Sigmoid colon (tissue), 7 donors: Measurements from ENCODE around the gene KLHL29. TPM values are rescaled to one million over a fixed set of nuclear protein-coding genes. Genes with fewer than 3 reads are reported as not detected.

ENCODE experiments used
- DNase-seq: peaks from one replicate; pipeline ENCODE4 v3.0.0-alpha.2; 2019
- H3K27ac ChIP-seq, 4 donors: fragments of 200-600 bp; sonication (generic); one replicate each; pipeline ENCODE4 v1.5.1; 2016 to 2019; ENCODE audit warnings: mild to moderate bottlenecking in 1 of 4
- H3K27me3 ChIP-seq, 3 donors: fragments of 200-600 bp; sonication (generic); one replicate each; pipeline ENCODE4 v1.5.1; 2019; ENCODE audit warnings: mild to moderate bottlenecking in 1 of 3
- H3K36me3 ChIP-seq, 4 donors: fragments of 200-600 bp; sonication (generic); one replicate each; pipeline ENCODE4 v1.5.1; 2016 to 2019
- H3K4me1 ChIP-seq, 4 donors: fragments of 200-600 bp; sonication (generic); one replicate each; pipeline ENCODE4 v1.5.1; 2017 to 2019
- H3K4me3 ChIP-seq, 4 donors: fragments of 200-600 bp; sonication (generic); one replicate each; pipeline ENCODE4 v1.5.1; 2017 to 2019; ENCODE audit warnings: mild to moderate bottlenecking in 2 of 4, moderate library complexity in 1 of 4
- H3K9me3 ChIP-seq, 4 donors: fragments of 200-600 bp in 3 of 4; sonication (generic) in 3 of 4; one replicate each; pipeline versions ENCODE4 v1.5.1 to v1.6.1; 2013 to 2019
- EP300 ChIP-seq, 4 donors: sonication (generic); formaldehyde crosslinking; IDR thresholded peaks; one replicate each; pipeline ENCODE4 v1.6.1; 2017; ENCODE audit warnings: antibody characterized with exemption in 4 of 4
- POLR2A ChIP-seq, 2 donors: fragments of 450-650 bp; IDR thresholded peaks; one replicate each; pipeline ENCODE4 v1.6.1; 2016; ENCODE audit warnings: antibody characterized with exemption in 2 of 2, mild to moderate bottlenecking in 2 of 2, moderate library complexity in 2 of 2
- POLR2AphosphoS5 ChIP-seq, 4 donors: sonication (generic); formaldehyde crosslinking; IDR thresholded peaks; one replicate each; pipeline ENCODE4 v1.6.1; 2017; ENCODE audit warnings: antibody characterized with exemption in 4 of 4
- WGBS, 2 donors: extraction: QIAGEN DNeasy Blood & Tissue Kit; methylation state at CpG; one replicate each; pipeline ENCODE4 v1.1.7; 2013; 5-methylcytosine and 5-hydroxymethylcytosine counted together
- intact Hi-C: fragments of 100-400 bp; cut with DNase I; formaldehyde crosslinking; loops from one replicate; pipeline ENCODE4 v1.15.1; 2023
- polyA plus RNA-seq, 3 donors: library from polyadenylated mRNA; stranded (reverse); fragments of 200-250 nt; gene quantifications; one replicate each; pipeline ENCODE4 v1.2.3, GENCODE V29; 2013
- total RNA-seq, 4 donors: library from RNA; depleted of rRNA; stranded (reverse); fragments of >200 nt; gene quantifications; one replicate each; pipeline ENCODE4 v1.1.0, GENCODE V29; 2016
- TF ChIP-seq, protein P1 (sequence below), 4 experiments: fragments of 450-650 bp in 3 of 4; fragments of 200-600 bp in 1 of 4; IDR thresholded peaks; one replicate each; pipeline ENCODE4 v1.5.1; 2016 to 2019; ENCODE audit warnings: antibody characterized with exemption in 4 of 4, mild to moderate bottlenecking in 3 of 4, moderate library complexity in 2 of 4
- donor health status: healthy with polysubstance abuse.
- donor health status: Bipolar disorder and iron deficiency.
- donor health status: healthy.

Gene KLHL29
- total and polyA plus RNA-seq, 7 donors, result 0.46 to 25.5 (median 6.3) TPM

GRCh38 chr2:23651187-23652080 is 266.5 kb downstream of the KLHL29 start:
- peak overlapping the region in 1 of 4 donors; percentile 32 for H3K27ac ChIP-seq
- no peaks in the 10 kb centered on the region for H3K27me3 ChIP-seq
- WGBS, 2 donors, result 81 to 82% methylated on average over 10 of the region's 10 CpGs
- no peak overlapping the region for H3K4me3 ChIP-seq
- peaks cover 0 to 11% (median 2%) of the 10 kb centered on the region in 4 donors for H3K4me1 ChIP-seq
- TF ChIP-seq, protein P1, sequence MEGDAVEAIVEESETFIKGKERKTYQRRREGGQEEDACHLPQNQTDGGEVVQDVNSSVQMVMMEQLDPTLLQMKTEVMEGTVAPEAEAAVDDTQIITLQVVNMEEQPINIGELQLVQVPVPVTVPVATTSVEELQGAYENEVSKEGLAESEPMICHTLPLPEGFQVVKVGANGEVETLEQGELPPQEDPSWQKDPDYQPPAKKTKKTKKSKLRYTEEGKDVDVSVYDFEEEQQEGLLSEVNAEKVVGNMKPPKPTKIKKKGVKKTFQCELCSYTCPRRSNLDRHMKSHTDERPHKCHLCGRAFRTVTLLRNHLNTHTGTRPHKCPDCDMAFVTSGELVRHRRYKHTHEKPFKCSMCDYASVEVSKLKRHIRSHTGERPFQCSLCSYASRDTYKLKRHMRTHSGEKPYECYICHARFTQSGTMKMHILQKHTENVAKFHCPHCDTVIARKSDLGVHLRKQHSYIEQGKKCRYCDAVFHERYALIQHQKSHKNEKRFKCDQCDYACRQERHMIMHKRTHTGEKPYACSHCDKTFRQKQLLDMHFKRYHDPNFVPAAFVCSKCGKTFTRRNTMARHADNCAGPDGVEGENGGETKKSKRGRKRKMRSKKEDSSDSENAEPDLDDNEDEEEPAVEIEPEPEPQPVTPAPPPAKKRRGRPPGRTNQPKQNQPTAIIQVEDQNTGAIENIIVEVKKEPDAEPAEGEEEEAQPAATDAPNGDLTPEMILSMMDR (IDR thresholded peaks at IDR 0.05), result no peak
- TF ChIP-seq POLR2AphosphoS5 (IDR thresholded peaks at IDR 0.05) (no peak), POLR2A (IDR thresholded peaks at IDR 0.05) (no peak), EP300 (IDR thresholded peaks at IDR 0.05) (no peak)
- peaks cover 0 to 17% (median 0%) of the 10 kb centered on the region in 4 donors for H3K36me3 ChIP-seq
- intact Hi-C loops, result no loop called here
- H3K9me3 ChIP-seq, result no peaks in the 10 kb centered on the region
- DNase-seq, result no peak

DNA sequence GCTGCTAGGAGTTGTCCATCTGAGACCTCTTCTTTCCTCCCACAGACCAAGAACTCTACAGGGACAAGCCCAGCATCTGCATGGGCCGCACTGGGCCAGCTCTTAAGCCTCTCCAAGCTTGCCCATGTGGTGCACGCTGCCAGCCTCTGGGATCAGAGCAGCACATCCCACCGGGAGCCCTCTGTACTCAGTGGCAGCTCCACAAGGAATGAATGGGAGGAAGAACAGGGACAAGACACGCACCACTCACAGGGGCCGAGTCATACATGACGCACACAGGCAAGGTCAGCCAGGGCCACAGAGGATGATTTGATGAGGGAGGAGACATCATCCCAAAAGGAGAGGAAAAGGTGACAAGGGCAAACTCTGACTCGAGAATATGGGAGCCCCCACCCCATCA is 268.3 kb downstream of the KLHL29 start:
- TF ChIP-seq, protein P1 (IDR thresholded peaks at IDR 0.05), result no peak
- TF ChIP-seq POLR2AphosphoS5 (IDR thresholded peaks at IDR 0.05) (no peak), POLR2A (IDR thresholded peaks at IDR 0.05) (no peak), EP300 (IDR thresholded peaks at IDR 0.05) (no peak)
- 93 to 94% methylated on average over 7 of the region's 7 CpGs for WGBS, 2 donors
- H3K36me3 ChIP-seq, result peaks cover 0 to 9% (median 0%) of the 10 kb centered on the region in 4 donors
- DNase-seq, result no peak
- no peaks in the 10 kb centered on the region for H3K27me3 ChIP-seq
- peaks cover 0 to 11% (median 2%) of the 10 kb centered on the region in 4 donors for H3K4me1 ChIP-seq
- intact Hi-C loops, result no loop called here
- H3K27ac ChIP-seq, result no peak overlapping the region
- H3K9me3 ChIP-seq, result no peaks in the 10 kb centered on the region
- no peak overlapping the region for H3K4me3 ChIP-seq

DNA sequence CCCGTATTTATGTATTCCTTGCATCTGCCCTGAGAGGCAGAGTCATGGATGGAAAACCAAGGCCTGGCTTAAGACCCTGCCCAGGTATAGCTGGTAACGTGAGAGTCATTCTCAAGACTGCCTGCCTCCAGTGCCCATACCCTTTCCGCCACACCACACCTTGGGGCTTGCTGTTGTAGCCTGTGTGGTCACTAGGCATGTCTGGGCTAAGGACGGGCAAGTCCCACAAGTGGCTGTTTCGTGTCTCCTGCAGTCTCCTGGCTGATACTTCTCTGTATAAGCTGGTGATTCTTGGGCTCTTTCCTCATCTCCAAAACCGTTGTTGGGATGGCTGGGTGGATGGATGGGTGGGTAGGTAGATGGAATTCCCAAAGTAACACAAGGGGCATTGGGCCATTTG is 269.8 kb downstream of the KLHL29 start:
- Histone ChIP-seq H3K4me3 (no peak overlapping the region), H3K36me3 (peaks cover 0 to 2% (median 0%) of the 10 kb centered on the region in 4 donors), H3K9me3 (no peaks in the 10 kb centered on the region), H3K4me1 (peaks cover 0 to 9% (median 2%) of the 10 kb centered on the region in 4 donors), H3K27ac (no peak overlapping the region), H3K27me3 (no peaks in the 10 kb centered on the region)
- no peak for DNase-seq
- 95 to 96% methylated on average over 6 of the region's 6 CpGs for WGBS, 2 donors
- intact Hi-C loops, result no loop called here
- TF ChIP-seq, protein P1 (IDR thresholded peaks at IDR 0.05), result no peak
- TF ChIP-seq EP300 (IDR thresholded peaks at IDR 0.05), result no peak
- no peak for TF ChIP-seq POLR2A (IDR thresholded peaks at IDR 0.05)

DNA sequence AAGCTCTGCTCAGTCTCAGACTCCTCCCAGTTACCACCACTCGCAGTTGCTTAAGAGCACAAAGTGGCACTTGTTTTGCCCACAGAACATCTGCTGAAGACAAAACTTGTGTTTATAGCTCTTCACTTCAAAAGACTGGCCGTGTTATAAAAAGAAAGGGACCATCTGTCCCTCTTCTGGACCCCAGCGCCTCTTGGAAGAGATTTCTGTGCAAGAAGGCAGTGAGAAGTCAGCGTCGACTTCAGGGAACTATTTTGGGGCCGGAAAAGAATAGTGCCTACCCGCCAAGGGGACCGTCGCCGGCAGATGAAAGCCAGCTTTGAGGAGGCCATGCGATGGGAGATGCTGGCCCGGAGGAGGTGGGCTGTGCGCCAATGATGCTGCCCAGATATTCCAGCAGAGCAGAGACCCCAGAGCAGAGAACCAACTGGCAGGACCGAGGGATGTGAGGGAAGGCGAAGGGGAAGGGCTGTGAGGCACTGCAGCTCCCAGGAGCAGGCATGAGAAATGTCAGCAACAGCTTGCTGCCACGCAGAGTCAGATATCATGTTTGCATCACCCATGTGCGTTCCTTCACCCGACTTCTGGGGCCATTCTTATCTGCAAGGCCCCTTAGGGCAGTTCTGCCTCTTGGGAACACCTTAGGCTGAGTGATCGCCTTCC is 271.1 kb downstream of the KLHL29 start:
- Histone ChIP-seq H3K4me3 (no peak overlapping the region), H3K27me3 (no peaks in the 10 kb centered on the region), H3K4me1 (peaks cover 0 to 4% (median 2%) of the 10 kb centered on the region in 4 donors), H3K27ac (no peak overlapping the region), H3K36me3 (no peaks in the 10 kb centered on the region), H3K9me3 (no peaks in the 10 kb centered on the region)
- no peak for DNase-seq
- TF ChIP-seq POLR2A (IDR thresholded peaks at IDR 0.05) (no peak), EP300 (IDR thresholded peaks at IDR 0.05) (no peak), POLR2AphosphoS5 (IDR thresholded peaks at IDR 0.05) (no peak)
- TF ChIP-seq, protein P1 (IDR thresholded peaks at IDR 0.05), result no peak
- WGBS, 2 donors, result 91 to 94% methylated on average over 19 of the region's 19 CpGs
- intact Hi-C loops, result no loop called here
